HCT116 (cell line): ENCODE measurements around the gene ZNF747. TPM values are rescaled to one million over a fixed set of nuclear protein-coding genes. Genes with fewer than 3 reads are reported as not detected.
A peak's percentile ranks its signal among the peaks of the same experiment; 100 is the strongest.

ENCODE experiments used
- ATAC-seq: fragments of 200-7000 bp; cut with Tn5 transposase; 2 replicates; pipeline ENCODE4 v1.9.1; 2020; ENCODE audit warnings: mild to moderate bottlenecking, moderate library complexity
- Bru-seq: library from RNA; stranded (reverse); fragments of 400-500 nt; gene quantifications from one replicate; lab custom pipeline; 2021; lab: Mats Ljungman, UMichigan
- BruChase-seq, 2 experiments: library from RNA; stranded (reverse); fragments of 400-500 nt; gene quantifications; one replicate each; lab custom pipeline; 2021; lab: Mats Ljungman, UMichigan
- BruUV-seq: library from RNA; stranded (reverse); fragments of 400-500 nt; replicated peaks from 2 replicates; lab custom pipeline; 2021; lab: Mats Ljungman, UMichigan
- CTCF ChIA-PET: fragments of 300-600 bp; sonication (Branson Sonifier 250); formaldehyde crosslinking; loops from one replicate; lab custom pipeline; 2021; ENCODE audit warnings: antibody characterized with exemption; lab: Charles Lee
- POLR2A ChIA-PET: fragments of 300-600, 350-600 bp; sonication (Branson Sonifier 250); formaldehyde crosslinking; loops from one replicate; lab custom pipeline; 2021; ENCODE audit warnings: antibody characterized with exemption; lab: Charles Lee
- RAD21 ChIA-PET, 2 experiments: fragments of 300-600 bp; sonication (Branson Sonifier 250); formaldehyde crosslinking; loops; one replicate each; lab custom pipeline; 2023; ENCODE audit warnings: low total read pairs in 2 of 2; ENCODE audit not compliant: uncharacterized antibody in 2 of 2, unreplicated experiment in 2 of 2, low non-redundant PET in 1 of 2; lab: Charles Lee
- DNase-seq: peaks from one replicate; pipeline ENCODE4 v3.0.0-alpha.2; 2010; ENCODE audit warnings: low read depth, low spot score
- H2AFZ ChIP-seq: fragments of 200-600 bp; shearing (Covaris generic), sonication (generic); 2 replicates; pipeline ENCODE4 v1.6.1; 2017; ENCODE audit warnings: low read depth, mixed run types, mixed read lengths, antibody characterized with exemption, low read length; ENCODE audit not compliant: poor library complexity, severe bottlenecking
- H3K27ac ChIP-seq: 2 replicates; pipeline ENCODE4 v1.5.1; 2012; ENCODE audit warnings: low read depth, low read length
- H3K27me3 ChIP-seq: fragments of 200-600 bp; sonication (generic); 2 replicates; pipeline ENCODE4 v1.6.1; 2016; ENCODE audit warnings: mixed run types, low read length, mixed read lengths; ENCODE audit not compliant: insufficient read depth
- H3K36me3 ChIP-seq, 2 experiments: fragments of 200-500 bp in 1 of 2; fragments of 200-600 bp in 1 of 2; sonication (Bioruptor generic) in 1 of 2; sonication (generic) in 1 of 2; 2 replicates each; pipeline versions ENCODE4 v1.5.1 to v1.6.1; 2014 to 2016; ENCODE audit warnings: low read length in 2 of 2, inconsistent platforms in 1 of 2, mixed read lengths in 1 of 2, mixed run types in 1 of 2; ENCODE audit not compliant: insufficient read depth in 2 of 2, control insufficient read depth in 1 of 2
- H3K4me1 ChIP-seq, 2 experiments: fragments of 200-600 bp in 1 of 2; sonication (generic) in 1 of 2; 2 replicates each; pipeline versions ENCODE4 v1.5.1 to v1.6.1; 2012 to 2017; ENCODE audit warnings: low read length in 2 of 2, inconsistent platforms in 1 of 2, mild to moderate bottlenecking in 1 of 2, mixed read lengths in 1 of 2, mixed run types in 1 of 2, moderate library complexity in 1 of 2; ENCODE audit not compliant: insufficient read depth in 2 of 2, control insufficient read depth in 1 of 2
- H3K4me2 ChIP-seq: fragments of 200-600 bp; sonication (generic); 2 replicates; pipeline ENCODE4 v1.6.1; 2017; ENCODE audit warnings: mixed run types, low read length, mixed read lengths
- H3K4me3 ChIP-seq, 2 experiments: fragments of 200-600 bp in 1 of 2; sonication (generic) in 1 of 2; replicated peaks in 1 of 2; 2 replicates each; pipeline ENCODE4 v1.5.1; 2011 to 2016; ENCODE audit warnings: low read length in 2 of 2, control low read depth in 1 of 2, low read depth in 1 of 2, mild to moderate bottlenecking in 1 of 2, mixed read lengths in 1 of 2, mixed run types in 1 of 2
- H3K79me2 ChIP-seq: fragments of 200-600 bp; sonication (generic); 2 replicates; pipeline ENCODE4 v1.6.1; 2017; ENCODE audit warnings: mild to moderate bottlenecking, mixed run types, low read length, moderate library complexity, mixed read lengths; ENCODE audit not compliant: insufficient read depth
- H3K9ac ChIP-seq: fragments of 200-600 bp; sonication (generic); 2 replicates; pipeline ENCODE4 v1.6.1; 2016; ENCODE audit warnings: low read length, mixed read lengths
- H3K9me2 ChIP-seq: fragments of 200-600 bp; sonication (generic), shearing (Covaris generic); 2 replicates; pipeline ENCODE4 v1.6.1; 2017; ENCODE audit warnings: mixed run types, mild to moderate bottlenecking, moderate library complexity; ENCODE audit not compliant: insufficient read depth
- H3K9me3 ChIP-seq, 2 experiments: fragments of 200-500 bp in 1 of 2; fragments of 200-600 bp in 1 of 2; sonication (Bioruptor generic) in 1 of 2; sonication (generic) in 1 of 2; 2 replicates each; pipeline ENCODE4 v1.6.1; 2014 to 2017; ENCODE audit warnings: low read length in 2 of 2, mixed read lengths in 2 of 2, inconsistent platforms in 1 of 2, low read depth in 1 of 2, mild to moderate bottlenecking in 1 of 2, mixed run types in 1 of 2, moderate library complexity in 1 of 2; ENCODE audit not compliant: control insufficient read depth in 1 of 2, insufficient read depth in 1 of 2
- H4K20me1 ChIP-seq: fragments of 200-600 bp; sonication (generic), shearing (Covaris generic); 2 replicates; pipeline ENCODE4 v1.6.1; 2017; ENCODE audit warnings: mixed run types, mild to moderate bottlenecking, moderate library complexity; ENCODE audit not compliant: insufficient read depth
- EGR1 ChIP-seq: IDR thresholded peaks from 2 replicates; pipeline ENCODE4 v1.6.1; 2012; ENCODE audit warnings: low read depth
- ELF1 ChIP-seq: IDR thresholded peaks from 2 replicates; pipeline ENCODE4 v1.6.1; 2012; ENCODE audit warnings: low read depth, borderline replicate concordance
- EZH2 ChIP-seq: fragments of 200-600 bp; sonication (generic); IDR thresholded peaks from 2 replicates; pipeline ENCODE4 v1.6.1; 2017; ENCODE audit warnings: antibody characterized with exemption, mixed run types
- FOSL1 ChIP-seq: IDR thresholded peaks from 2 replicates; pipeline ENCODE4 v1.6.1; 2012; ENCODE audit warnings: low read depth
- JUND ChIP-seq: IDR thresholded peaks from 2 replicates; pipeline ENCODE4 v1.6.1; 2012
- POLR2AphosphoS5 ChIP-seq: IDR thresholded peaks from 2 replicates; pipeline ENCODE4 v1.6.1; 2011; ENCODE audit warnings: mild to moderate bottlenecking, low read depth, low read length, moderate library complexity
- SIN3A ChIP-seq: IDR thresholded peaks from 2 replicates; pipeline ENCODE4 v1.6.1; 2012; ENCODE audit warnings: low read depth
- SP1 ChIP-seq: IDR thresholded peaks from 2 replicates; pipeline ENCODE4 v1.6.1; 2012; ENCODE audit warnings: low read depth
- TCF7L2 ChIP-seq: IDR thresholded peaks from 2 replicates; pipeline ENCODE4 v1.7.0; 2011; ENCODE audit warnings: borderline replicate concordance, inconsistent platforms; ENCODE audit not compliant: insufficient read depth, insufficient read length; ENCODE audit errors: extremely low read depth
- YY1 ChIP-seq: IDR thresholded peaks from 2 replicates; pipeline ENCODE4 v1.6.1; 2011; ENCODE audit warnings: low read length, low read depth, moderate library complexity, mild to moderate bottlenecking; ENCODE audit not compliant: insufficient replicate concordance; ENCODE audit errors: extremely low read depth
- ZFX ChIP-seq: fragments of 450-650 bp; IDR thresholded peaks from 2 replicates; pipeline ENCODE4 v1.6.1; 2017
- ZNF274 ChIP-seq: fragments of 200-500 bp; sonication (Bioruptor generic); IDR thresholded peaks from 2 replicates; pipeline ENCODE4 v1.6.1; 2014; ENCODE audit warnings: mild to moderate bottlenecking, low read depth, low read length, inconsistent platforms
- intact Hi-C: fragments of 100-400 bp; cut with micrococcal nuclease; formaldehyde crosslinking; loops from 2 replicates; pipeline ENCODE4 v1.10.0; 2022
- long read RNA-seq: library from polyadenylated mRNA; unstranded; transcript quantifications from one replicate; pipeline ENCODE4 v2.0.0, GENCODE V29; 2021; ENCODE audit not compliant: unreplicated experiment
- polyA plus RNA-seq: library from polyadenylated mRNA; unstranded; fragments of >200 nt; gene quantifications from 2 replicates; pipeline ENCODE4 v1.2.1, GENCODE V29; 2012; ENCODE audit warnings: missing spikeins
- total RNA-seq: library from RNA; stranded (reverse); gene quantifications from one replicate; pipeline ENCODE4 v1.2.1, GENCODE V29; 2021; ENCODE audit not compliant: unreplicated experiment
- TF ChIP-seq, protein P1 (sequence below): IDR thresholded peaks from 2 replicates; pipeline ENCODE4 v1.6.1; 2012
- TF ChIP-seq, protein P2 (sequence below): IDR thresholded peaks from 2 replicates; pipeline ENCODE4 v1.6.1; 2011; ENCODE audit warnings: mild to moderate bottlenecking, low read length, moderate library complexity; ENCODE audit not compliant: insufficient replicate concordance; ENCODE audit errors: extremely low read depth
- TF ChIP-seq, protein P3 (sequence below): IDR thresholded peaks from 2 replicates; pipeline ENCODE4 v1.6.1; 2012; ENCODE audit warnings: low read depth
- TF ChIP-seq, protein P4 (sequence below): IDR thresholded peaks from 2 replicates; pipeline ENCODE4 v1.6.1; 2012

ZNF747 gene
- 2.1 TPM for total RNA-seq
- polyA plus RNA-seq: 0.67 and 1.6 TPM in 2 replicates
- Bru-seq, nascent RNA: percentile 55 among the genes with signal in this experiment
- BruChase-seq, experiment 1, labeled RNA remaining after a 6-hour chase: percentile 38 among the genes with signal in this experiment
- percentile 63 among the genes with signal in this experiment for BruChase-seq, experiment 2, labeled RNA remaining after a 2-hour chase
- long read RNA-seq, transcript ZNF747-202 (2 exons, 3,504 nt): major isoform, 5 of 9 reads
- long read RNA-seq, partial matches to known transcripts: 2 of 9 reads
- long read RNA-seq, other reads (novel, unspliced or antisense): 1 of 9 reads

DNA sequence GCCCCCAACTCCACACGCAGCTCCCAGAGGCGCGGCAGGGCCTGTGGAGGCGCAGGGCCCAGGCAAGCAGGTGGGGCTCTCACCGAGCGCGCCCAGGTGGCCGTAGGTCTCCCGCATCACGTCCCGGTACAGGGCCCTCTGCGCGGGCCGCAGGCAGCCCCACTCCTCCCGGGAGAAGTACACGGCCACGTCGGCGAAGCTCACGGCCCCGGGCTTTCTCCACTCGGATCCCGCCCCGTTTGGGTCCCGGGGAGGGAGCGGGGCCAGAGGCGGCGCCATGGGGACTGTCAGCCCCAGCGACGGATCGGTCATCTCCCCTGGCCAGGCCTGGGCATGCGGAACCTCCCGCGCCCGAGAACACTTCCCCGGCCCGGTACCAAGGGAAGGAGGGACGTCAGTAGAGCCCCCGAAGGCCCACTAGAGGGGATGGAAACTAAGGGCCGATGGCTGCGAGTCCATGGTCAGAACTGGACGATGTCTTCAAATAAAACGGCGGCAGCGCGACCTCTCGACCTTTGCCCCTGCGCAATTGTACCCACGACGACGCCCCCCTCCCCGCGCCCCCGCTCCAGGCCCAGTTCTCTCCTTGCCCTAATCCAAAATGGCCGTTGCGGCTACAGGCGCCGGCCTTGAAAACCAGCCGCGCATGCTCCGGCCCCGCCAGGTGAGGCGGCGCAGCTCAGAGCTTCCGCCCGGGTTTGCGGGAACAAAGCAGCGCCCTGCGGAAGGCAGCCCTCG lies at the start of gene ZNF747:
Gene ZNF747, minus strand, starts transcription at position 491 of the 738 bp plus-strand sequence. Its CDS starts 179 bp downstream, at position 312.
- peak; percentile 87 for ATAC-seq
- peak within 1 kb of the TSS; percentile 60 to 79 for H3K4me3 ChIP-seq
- no peaks in the 10 kb centered on the region; the same call in 1 of the 2 replicates for H3K79me2 ChIP-seq
- H3K36me3 ChIP-seq: no peaks in the 10 kb centered on the region
- CTCF ChIA-PET: interaction anchor here (0.7 to 2.1 kb wide), 9 partner anchors 9 to 422 kb away, joined by 3 to 11 read pairs (median 4); partner anchors contain the start of genes DCTPP1 and ZNF764
- H3K9ac ChIP-seq: peak within 1 kb of the TSS; percentile 78
- peak within 1 kb of the TSS; percentile 33 for H2AFZ ChIP-seq
- H3K4me1 ChIP-seq: peaks cover 6 to 39% of the 10 kb centered on the region in 2 experiments; a peak in 3 of 4 replicates
- H4K20me1 ChIP-seq: no peaks in the 10 kb centered on the region
- RAD21 ChIA-PET: interaction anchor here (1.2 to 2.1 kb wide), 3 partner anchors 23 to 104 kb away, joined by 3 to 18 read pairs (median 4); partner anchors contain the start of genes DCTPP1 (in 1 of the 2) and ZNF764 (in 1 of the 2)
- intact Hi-C loops: no loop called here
- POLR2A ChIA-PET: interaction anchor here (1.1 to 2.7 kb wide), 5 partner anchors 12 to 104 kb away, joined by 3 to 20 read pairs (median 5); partner anchors contain the start of genes DCTPP1 and ZNF764
- peak within 1 kb of the TSS; percentile 85 for H3K4me2 ChIP-seq
- no peaks in the 10 kb centered on the region for H3K9me2 ChIP-seq
- TF ChIP-seq ELF1 (peak; percentile 88; the same call in 1 of the 2 replicates), ZFX (peak; percentile 96), SP1 (peak; percentile 38; the same call in 1 of the 2 replicates), YY1 (peak; percentile 100), JUND (no peak), EZH2 (no peak), SIN3A (peak; percentile 72; the same call in 1 of the 2 replicates), EGR1 (peak; percentile 93), ZNF274 (no peak), POLR2AphosphoS5 (peak; percentile 86), TCF7L2 (peak; percentile 93), FOSL1 (no peak)
- TF ChIP-seq, protein P1, sequence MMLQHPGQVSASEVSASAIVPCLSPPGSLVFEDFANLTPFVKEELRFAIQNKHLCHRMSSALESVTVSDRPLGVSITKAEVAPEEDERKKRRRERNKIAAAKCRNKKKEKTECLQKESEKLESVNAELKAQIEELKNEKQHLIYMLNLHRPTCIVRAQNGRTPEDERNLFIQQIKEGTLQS: no peak
- TF ChIP-seq, protein P2, sequence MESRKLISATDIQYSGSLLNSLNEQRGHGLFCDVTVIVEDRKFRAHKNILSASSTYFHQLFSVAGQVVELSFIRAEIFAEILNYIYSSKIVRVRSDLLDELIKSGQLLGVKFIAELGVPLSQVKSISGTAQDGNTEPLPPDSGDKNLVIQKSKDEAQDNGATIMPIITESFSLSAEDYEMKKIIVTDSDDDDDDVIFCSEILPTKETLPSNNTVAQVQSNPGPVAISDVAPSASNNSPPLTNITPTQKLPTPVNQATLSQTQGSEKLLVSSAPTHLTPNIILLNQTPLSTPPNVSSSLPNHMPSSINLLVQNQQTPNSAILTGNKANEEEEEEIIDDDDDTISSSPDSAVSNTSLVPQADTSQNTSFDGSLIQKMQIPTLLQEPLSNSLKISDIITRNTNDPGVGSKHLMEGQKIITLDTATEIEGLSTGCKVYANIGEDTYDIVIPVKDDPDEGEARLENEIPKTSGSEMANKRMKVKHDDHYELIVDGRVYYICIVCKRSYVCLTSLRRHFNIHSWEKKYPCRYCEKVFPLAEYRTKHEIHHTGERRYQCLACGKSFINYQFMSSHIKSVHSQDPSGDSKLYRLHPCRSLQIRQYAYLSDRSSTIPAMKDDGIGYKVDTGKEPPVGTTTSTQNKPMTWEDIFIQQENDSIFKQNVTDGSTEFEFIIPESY: peak; percentile 20
- TF ChIP-seq, protein P3, sequence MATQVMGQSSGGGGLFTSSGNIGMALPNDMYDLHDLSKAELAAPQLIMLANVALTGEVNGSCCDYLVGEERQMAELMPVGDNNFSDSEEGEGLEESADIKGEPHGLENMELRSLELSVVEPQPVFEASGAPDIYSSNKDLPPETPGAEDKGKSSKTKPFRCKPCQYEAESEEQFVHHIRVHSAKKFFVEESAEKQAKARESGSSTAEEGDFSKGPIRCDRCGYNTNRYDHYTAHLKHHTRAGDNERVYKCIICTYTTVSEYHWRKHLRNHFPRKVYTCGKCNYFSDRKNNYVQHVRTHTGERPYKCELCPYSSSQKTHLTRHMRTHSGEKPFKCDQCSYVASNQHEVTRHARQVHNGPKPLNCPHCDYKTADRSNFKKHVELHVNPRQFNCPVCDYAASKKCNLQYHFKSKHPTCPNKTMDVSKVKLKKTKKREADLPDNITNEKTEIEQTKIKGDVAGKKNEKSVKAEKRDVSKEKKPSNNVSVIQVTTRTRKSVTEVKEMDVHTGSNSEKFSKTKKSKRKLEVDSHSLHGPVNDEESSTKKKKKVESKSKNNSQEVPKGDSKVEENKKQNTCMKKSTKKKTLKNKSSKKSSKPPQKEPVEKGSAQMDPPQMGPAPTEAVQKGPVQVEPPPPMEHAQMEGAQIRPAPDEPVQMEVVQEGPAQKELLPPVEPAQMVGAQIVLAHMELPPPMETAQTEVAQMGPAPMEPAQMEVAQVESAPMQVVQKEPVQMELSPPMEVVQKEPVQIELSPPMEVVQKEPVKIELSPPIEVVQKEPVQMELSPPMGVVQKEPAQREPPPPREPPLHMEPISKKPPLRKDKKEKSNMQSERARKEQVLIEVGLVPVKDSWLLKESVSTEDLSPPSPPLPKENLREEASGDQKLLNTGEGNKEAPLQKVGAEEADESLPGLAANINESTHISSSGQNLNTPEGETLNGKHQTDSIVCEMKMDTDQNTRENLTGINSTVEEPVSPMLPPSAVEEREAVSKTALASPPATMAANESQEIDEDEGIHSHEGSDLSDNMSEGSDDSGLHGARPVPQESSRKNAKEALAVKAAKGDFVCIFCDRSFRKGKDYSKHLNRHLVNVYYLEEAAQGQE: no peak
- TF ChIP-seq, protein P4, sequence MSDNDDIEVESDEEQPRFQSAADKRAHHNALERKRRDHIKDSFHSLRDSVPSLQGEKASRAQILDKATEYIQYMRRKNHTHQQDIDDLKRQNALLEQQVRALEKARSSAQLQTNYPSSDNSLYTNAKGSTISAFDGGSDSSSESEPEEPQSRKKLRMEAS: peak; percentile 88
- TF ChIP-seq, all 23 proteins: peak for 10
- no peaks in the 10 kb centered on the region for H3K27me3 ChIP-seq
- BruUV-seq: TSS peak; percentile 77
- peak within 1 kb of the TSS; percentile 82 for H3K27ac ChIP-seq
- DNase-seq: peak; percentile 70
- no peaks in the 10 kb centered on the region for H3K9me3 ChIP-seq
